Activated naive CD8-positive, alpha-beta T cell (primary cell): ENCODE data around the gene TPM2.
A peak's percentile ranks its signal among the peaks of the same experiment; 100 is the strongest.

Experiments used
- H3K27ac Mint-ChIP-seq: one replicate; pipeline ENCODE4 v1.8.0; 2021; ENCODE audit warnings: mixed read lengths
- H3K27me3 Mint-ChIP-seq: one replicate; pipeline ENCODE4 v1.8.0; 2021; ENCODE audit warnings: mixed read lengths
- H3K36me3 Mint-ChIP-seq: one replicate; pipeline ENCODE4 v1.8.0; 2021; ENCODE audit warnings: mixed read lengths
- H3K4me1 Mint-ChIP-seq: one replicate; pipeline ENCODE4 v1.8.0; 2021; ENCODE audit warnings: low read depth, mixed read lengths
- H3K4me3 Mint-ChIP-seq: one replicate; pipeline ENCODE4 v1.8.0; 2021; ENCODE audit warnings: mild to moderate bottlenecking, mixed read lengths
- H3K9me3 Mint-ChIP-seq: one replicate; pipeline ENCODE4 v1.8.0; 2021; ENCODE audit warnings: low read depth, mixed read lengths

TPM2 gene

DNA sequence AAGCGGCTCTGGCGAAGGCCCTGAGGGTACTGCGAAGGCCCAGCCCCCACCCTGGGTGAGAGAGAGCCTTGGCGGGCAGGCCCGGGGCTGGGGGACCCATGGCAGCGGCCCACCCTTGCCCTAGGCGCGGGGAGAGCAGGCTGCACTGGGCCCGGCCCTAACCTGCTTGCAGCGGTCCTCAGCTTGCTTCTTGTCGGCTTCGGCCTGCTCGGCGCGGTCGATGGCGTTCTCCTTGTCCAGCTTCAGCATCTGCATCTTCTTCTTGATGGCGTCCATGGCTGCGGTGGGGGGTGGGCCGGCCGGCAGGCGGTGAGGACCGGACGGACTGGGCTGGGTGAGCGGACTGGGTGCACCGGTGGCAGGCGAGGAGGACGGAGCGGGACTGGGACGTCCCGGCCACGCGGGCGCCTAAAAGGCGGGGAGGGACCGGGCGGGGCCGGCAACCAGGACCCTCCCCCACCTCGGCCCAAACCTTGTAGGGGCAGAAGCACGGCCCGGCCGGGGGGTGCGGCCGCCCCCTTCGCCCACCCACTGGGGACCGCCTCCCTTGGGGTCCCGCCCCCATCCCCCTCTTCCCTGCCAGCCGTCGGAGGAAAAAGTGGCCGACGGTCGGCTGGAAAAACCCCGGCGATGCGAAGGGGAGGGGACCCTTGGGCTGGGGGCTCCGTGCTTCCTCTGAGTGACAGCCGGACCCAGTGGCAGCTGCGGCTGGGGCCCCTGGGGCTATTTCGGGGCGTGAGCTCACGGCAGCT lies at the start of gene TPM2:
TSS of gene TPM2 (minus strand) at position 384 of the 752 bp plus-strand sequence. CDS start at position 276, 108 bp downstream.
- H3K4me3 Mint-ChIP-seq = peak within 1 kb of the TSS; percentile 86
- peak within 1 kb of the TSS; percentile 46 for H3K27ac Mint-ChIP-seq
- H3K9me3 Mint-ChIP-seq = no peaks in the 10 kb centered on the region
- H3K36me3 Mint-ChIP-seq = no peaks in the 10 kb centered on the region
- H3K4me1 Mint-ChIP-seq = peaks cover 24% of the 10 kb centered on the region
- no peaks in the 10 kb centered on the region for H3K27me3 Mint-ChIP-seq

DNA sequence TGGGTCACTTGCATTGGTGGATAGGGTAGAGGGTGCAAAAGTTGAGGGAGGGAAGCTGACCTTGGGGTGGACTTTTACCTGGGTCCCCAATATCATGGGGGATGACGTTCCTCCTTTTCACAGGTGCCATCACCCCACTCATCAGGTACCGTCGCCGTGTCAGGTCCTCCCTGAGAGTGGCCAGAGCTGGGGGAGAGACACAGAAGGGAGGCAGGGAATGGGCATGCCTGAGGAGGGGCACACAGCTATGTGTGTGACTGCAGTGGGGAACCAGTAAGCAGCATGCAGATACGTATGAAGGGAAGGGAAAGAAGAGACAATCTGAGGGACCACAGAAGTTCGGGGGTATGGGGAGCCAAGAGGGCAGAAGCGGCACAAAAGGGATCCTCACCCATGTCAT lies 49.2 kb upstream of the TPM2 start:
- H3K27ac Mint-ChIP-seq = no peak overlapping the region
- peaks cover 27% of the 10 kb centered on the region for H3K4me1 Mint-ChIP-seq
- H3K27me3 Mint-ChIP-seq = no peaks in the 10 kb centered on the region
- peaks cover 2% of the 10 kb centered on the region for H3K36me3 Mint-ChIP-seq
- H3K9me3 Mint-ChIP-seq = no peaks in the 10 kb centered on the region
- H3K4me3 Mint-ChIP-seq = no peak overlapping the region

DNA sequence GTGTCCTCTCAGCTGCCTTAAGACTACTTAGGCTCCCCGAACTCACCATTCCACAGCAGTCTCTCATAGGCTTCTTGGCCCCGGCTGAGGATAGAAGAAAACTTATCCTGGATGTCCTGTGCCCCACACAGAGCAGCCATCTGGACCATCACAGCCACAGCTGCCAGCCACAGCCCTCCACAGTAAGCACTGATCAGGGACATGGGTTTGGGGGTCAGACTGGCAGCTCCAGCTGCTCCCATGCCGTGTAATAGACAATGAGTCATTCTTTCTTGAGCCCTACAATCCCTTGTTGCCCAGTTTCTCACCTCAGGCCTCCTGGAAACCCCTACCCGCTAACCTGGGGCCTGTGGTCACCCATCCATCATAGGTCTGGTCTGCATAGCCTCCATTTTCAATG lies 48.5 kb upstream of the TPM2 start:
- Mint-ChIP-seq H3K9me3 (no peaks in the 10 kb centered on the region), H3K4me1 (peaks cover 34% of the 10 kb centered on the region), H3K27me3 (no peaks in the 10 kb centered on the region), H3K27ac (no peak overlapping the region), H3K4me3 (no peak overlapping the region), H3K36me3 (peaks cover 2% of the 10 kb centered on the region)

DNA sequence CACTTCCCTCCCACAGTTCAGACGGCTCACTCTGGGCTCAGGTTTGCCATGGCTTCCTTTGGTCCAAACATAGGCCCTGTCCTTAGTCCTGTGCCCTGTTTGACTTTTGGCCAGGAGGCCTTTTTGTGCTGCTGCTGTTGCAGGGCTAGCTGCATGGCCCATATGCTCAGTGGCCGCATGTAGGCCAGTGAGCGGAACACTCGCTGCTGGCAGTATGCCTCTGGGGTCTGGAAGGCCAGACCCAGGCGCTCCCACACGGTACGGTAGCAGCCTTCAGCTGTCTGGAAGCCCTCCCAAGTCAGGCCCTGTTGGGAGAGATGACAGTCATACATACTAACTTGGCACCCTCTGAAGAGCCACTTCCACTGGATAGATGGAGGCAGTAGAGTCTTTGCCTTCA lies 47.4 kb upstream of the TPM2 start:
- Mint-ChIP-seq H3K27me3 (no peaks in the 10 kb centered on the region), H3K36me3 (peaks cover 2% of the 10 kb centered on the region), H3K4me1 (peaks cover 33% of the 10 kb centered on the region), H3K9me3 (no peaks in the 10 kb centered on the region), H3K27ac (peak overlapping the region; percentile 2), H3K4me3 (no peak overlapping the region)

DNA sequence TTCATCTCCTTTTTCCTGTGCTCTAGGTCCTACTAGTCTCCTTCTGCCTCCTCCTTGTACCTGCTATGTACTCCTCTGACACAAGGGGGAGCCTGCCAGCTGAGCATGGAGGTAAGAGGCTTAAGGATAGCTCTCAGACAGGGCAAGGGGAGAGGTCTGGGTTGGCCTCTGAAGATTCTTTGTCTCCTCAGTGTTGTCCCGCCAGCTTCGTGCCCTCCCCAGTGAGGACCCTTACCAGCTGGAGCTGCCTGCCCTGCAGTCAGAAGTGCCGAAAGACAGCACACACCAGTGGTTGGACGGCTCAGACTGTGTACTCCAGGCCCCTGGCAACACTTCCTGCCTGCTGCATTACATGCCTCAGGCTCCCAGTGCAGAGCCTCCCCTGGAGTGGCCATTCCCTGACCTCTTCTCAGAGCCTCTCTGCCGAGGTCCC lies 46.5 kb upstream of the TPM2 start:
- no peak overlapping the region for H3K27ac Mint-ChIP-seq
- H3K36me3 Mint-ChIP-seq = peaks cover 2% of the 10 kb centered on the region
- no peak overlapping the region for H3K4me3 Mint-ChIP-seq
- H3K4me1 Mint-ChIP-seq = peaks cover 25% of the 10 kb centered on the region
- H3K27me3 Mint-ChIP-seq = no peaks in the 10 kb centered on the region
- no peaks in the 10 kb centered on the region for H3K9me3 Mint-ChIP-seq

DNA sequence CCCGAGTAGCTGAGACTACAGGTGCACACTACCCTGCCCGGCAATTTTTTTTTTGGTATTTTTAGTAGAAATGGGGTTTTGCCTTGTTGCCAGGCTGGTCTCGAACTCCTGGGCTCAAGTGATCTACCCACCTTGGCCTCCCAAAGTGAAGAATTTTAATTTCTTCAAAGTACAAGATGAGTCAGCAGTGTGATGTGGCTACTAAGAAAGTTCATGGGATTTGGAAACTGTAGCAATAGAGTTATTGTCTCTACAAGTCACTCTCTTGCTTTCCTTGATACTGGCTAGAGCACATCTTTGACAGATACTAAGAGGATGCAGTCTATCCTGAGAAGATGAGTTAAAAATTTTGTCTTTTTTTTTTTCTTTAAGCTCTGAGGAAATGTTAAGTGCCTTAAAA lies 44.4 kb upstream of the TPM2 start:
- peak overlapping the region; percentile 12 for H3K27ac Mint-ChIP-seq

DNA sequence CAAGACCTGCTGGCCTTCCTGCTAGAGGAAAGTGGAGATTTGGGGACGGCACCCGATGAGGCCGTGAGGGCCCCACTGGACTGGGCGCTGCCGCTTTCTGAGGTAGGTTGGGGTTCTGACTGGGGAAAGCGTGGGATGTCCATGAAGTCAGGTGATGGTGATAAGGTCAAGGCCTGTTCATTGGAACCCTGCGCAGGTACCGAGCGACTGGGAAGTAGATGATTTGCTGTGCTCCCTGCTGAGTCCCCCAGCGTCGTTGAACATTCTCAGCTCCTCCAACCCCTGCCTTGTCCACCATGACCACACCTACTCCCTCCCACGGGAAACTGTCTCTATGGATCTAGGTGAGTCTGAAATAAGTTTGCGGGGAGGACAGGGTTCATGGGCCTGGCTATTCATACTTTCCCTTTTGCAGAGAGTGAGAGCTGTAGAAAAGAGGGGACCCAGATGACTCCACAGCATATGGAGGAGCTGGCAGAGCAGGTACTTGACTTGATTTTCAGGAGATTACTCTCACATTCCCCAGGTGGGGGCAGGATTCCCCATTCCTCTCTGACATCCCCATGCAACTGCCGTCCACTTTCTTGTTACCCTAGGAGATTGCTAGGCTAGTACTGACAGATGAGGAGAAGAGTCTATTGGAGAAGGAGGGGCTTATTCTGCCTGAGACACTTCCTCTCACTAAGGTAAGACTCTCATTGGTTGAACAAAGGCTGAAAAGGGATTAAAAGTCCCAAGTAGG lies 43.2 kb upstream of the TPM2 start:
- Mint-ChIP-seq H3K27ac (peak overlapping the region; percentile 91), H3K4me3 (no peak overlapping the region), H3K9me3 (no peaks in the 10 kb centered on the region), H3K4me1 (peaks cover 25% of the 10 kb centered on the region), H3K27me3 (no peaks in the 10 kb centered on the region), H3K36me3 (peaks cover 2% of the 10 kb centered on the region)

More for the DNA sequence above, 44.4 kb upstream of the TPM2 start:
- Mint-ChIP-seq H3K27me3 (no peaks in the 10 kb centered on the region), H3K4me3 (peak overlapping the region; percentile 61), H3K36me3 (peaks cover 2% of the 10 kb centered on the region), H3K4me1 (peaks cover 25% of the 10 kb centered on the region), H3K9me3 (no peaks in the 10 kb centered on the region)

DNA sequence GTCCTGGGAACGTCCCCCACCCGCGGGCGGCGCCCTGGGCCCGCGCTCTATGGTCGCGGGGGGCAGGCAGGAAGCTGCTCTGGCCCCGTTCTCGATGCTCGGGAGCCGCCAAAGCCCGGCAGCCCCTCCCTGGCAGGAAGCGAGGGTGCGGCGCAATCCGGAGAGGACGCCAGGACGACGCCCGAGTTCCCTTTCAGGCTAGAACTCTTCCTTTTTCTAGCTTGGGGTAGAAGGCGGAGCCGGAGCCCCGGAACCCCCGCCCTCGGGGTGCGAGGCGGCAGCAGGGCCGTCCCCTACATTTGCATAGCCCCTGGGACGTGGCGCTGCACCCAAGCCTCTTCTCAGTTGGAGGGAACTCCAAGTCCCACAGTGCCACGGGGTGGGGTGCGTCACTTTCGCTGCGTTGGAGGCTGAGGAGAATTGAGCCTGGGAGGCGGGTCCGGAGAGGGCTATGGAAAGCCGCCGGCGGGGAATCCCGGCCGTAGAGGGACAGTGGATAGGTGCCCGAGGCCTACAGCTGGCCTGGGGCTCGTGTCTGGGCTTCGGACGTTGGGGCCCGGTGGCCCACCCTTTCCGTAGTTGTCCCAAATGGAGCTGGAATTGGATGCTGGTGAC lies 42.6 kb upstream of the TPM2 start, which contains the start of the genes CREB3 and TLN1:
TSS of gene CREB3 (plus strand) at position 482 of the 615 bp plus-strand sequence. CDS start at position 589, 107 bp downstream.
TSS of gene TLN1 (minus strand) at position 11 of the 615 bp plus-strand sequence. CDS start 6,501 bp downstream, outside the sequence.
- no peak within 1 kb of the TSS for H3K4me3 Mint-ChIP-seq
- peaks cover 2% of the 10 kb centered on the region for H3K36me3 Mint-ChIP-seq
- no peaks in the 10 kb centered on the region for H3K9me3 Mint-ChIP-seq
- H3K27me3 Mint-ChIP-seq = no peaks in the 10 kb centered on the region
- H3K27ac Mint-ChIP-seq = peak within 1 kb of the TSS; percentile 91
- H3K4me1 Mint-ChIP-seq = peaks cover 25% of the 10 kb centered on the region

DNA sequence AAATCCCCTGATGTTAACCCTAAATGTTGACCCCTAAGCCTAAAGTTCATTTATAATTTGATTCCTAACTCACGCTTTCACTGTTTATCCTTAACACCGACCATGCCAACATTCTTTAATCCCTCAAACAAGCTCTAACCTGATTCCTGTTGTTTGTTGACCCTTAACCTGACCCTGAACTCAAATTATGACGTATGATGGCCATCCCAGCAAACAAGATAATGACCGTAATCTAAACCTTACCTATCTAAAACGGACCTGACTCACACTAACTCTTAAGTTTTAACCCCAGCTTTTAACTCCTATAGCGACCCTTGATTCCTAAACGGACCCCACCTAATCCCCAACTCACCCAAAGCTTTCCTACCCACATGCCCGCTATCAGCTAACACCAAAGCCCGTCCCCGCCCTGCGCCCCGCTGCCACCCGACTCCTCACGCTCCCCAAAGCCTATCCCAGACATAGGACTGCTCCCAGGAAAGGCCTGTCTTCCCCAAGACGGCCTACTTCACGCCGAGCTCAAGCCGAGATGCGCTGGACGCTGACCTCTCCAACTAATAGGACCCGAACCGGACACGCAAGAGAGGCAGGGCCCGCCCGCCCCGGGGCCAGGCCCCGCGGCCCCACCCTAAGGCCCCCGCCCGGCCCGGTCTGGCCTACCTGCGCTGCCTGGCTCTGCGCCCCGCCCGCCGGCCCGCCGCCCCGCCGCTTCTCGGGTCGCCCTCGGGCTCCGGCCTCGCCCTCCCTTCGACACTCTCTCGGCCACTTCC lies 41.9 kb upstream of the TPM2 start:
- no peak overlapping the region for H3K4me3 Mint-ChIP-seq
- H3K36me3 Mint-ChIP-seq = peaks cover 6% of the 10 kb centered on the region
- H3K27me3 Mint-ChIP-seq = no peaks in the 10 kb centered on the region
- no peaks in the 10 kb centered on the region for H3K9me3 Mint-ChIP-seq
- H3K27ac Mint-ChIP-seq = peak overlapping the region; percentile 91
- peaks cover 25% of the 10 kb centered on the region for H3K4me1 Mint-ChIP-seq

DNA sequence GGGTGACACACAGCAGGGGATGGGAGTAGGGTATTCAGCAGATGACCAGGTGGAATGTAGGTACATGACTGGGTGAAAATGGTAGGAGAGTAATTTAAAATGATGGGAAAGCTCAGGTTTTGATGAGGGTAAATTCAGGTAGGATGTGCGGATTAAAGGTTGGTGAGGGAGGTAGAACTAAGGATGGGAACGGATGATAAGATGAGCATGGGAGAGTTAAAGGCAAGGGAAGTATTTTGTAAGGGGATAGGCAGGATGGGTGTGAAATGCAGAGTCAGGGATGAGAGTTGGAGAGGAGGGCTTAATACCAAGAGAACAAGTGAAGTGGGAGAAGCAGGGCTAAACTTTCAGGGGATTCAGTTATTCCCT lies 40.7 kb upstream of the TPM2 start:
- H3K4me1 Mint-ChIP-seq = peaks cover 18% of the 10 kb centered on the region
- no peak overlapping the region for H3K4me3 Mint-ChIP-seq
- H3K36me3 Mint-ChIP-seq = peaks cover 3% of the 10 kb centered on the region
- peak overlapping the region; percentile 72 for H3K27ac Mint-ChIP-seq
- no peaks in the 10 kb centered on the region for H3K9me3 Mint-ChIP-seq
- no peaks in the 10 kb centered on the region for H3K27me3 Mint-ChIP-seq

DNA sequence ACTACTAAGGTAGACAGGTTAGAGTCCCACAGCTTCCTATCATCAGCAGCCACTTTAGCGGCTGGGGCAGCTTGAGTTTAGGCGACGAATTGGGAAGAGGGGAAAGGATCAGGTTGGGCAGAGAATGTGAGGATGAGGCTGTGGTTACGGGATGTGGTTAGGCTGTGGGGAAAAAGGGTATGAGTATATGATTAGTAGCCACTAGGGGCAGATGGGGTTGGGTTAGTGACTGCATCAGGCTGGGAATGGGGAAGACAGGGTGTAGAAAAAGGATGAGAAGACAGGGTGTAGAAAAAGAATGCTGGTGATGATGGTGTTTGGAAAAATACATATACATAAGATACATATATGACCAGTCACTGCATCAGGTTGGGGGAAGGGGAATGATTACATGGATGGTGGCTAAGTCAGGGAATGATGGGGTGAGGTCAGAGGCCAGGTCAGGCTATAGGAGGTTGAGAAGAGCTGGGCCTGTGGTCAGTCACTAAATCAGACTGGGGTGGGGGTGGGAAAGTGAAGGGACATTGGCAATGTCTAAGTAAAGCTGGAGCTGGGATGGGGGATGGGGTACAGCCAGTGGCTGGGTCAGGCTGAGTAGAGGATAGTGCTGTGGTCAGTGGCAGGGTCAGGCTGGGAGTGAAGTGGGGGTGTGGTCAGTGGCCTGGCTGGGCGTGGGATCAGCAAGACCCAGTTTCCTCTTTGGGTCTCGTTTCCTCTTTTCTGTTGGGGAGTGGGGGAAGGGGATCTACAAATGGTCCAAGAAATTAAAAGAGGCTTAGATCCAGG lies 40.2 kb upstream of the TPM2 start:
- H3K36me3 Mint-ChIP-seq = peaks cover 4% of the 10 kb centered on the region
- no peaks in the 10 kb centered on the region for H3K9me3 Mint-ChIP-seq
- peaks cover 17% of the 10 kb centered on the region for H3K4me1 Mint-ChIP-seq
- no peak overlapping the region for H3K4me3 Mint-ChIP-seq
- H3K27ac Mint-ChIP-seq = peak overlapping the region; percentile 72
- H3K27me3 Mint-ChIP-seq = no peaks in the 10 kb centered on the region

DNA sequence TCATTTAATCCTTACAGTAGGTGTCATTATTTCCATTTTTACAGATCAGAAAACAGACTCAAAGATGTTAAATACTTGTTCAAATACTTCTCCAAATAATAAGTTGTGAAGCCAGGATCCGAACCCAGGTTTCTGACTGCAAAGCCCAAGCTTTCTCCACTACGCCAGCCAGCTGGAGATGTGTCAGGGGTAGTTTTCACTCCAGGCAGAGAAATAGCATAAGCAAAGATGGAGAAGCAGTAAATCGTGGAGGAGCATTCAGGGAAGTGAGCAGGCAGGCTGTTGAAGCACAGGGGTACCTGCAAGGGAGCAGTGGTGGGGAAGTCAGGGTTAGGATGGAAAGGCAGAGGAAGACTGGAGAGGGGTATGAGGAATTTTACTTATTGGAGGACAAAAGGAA lies 39.4 kb upstream of the TPM2 start:
- H3K36me3 Mint-ChIP-seq = peaks cover 9% of the 10 kb centered on the region

DNA sequence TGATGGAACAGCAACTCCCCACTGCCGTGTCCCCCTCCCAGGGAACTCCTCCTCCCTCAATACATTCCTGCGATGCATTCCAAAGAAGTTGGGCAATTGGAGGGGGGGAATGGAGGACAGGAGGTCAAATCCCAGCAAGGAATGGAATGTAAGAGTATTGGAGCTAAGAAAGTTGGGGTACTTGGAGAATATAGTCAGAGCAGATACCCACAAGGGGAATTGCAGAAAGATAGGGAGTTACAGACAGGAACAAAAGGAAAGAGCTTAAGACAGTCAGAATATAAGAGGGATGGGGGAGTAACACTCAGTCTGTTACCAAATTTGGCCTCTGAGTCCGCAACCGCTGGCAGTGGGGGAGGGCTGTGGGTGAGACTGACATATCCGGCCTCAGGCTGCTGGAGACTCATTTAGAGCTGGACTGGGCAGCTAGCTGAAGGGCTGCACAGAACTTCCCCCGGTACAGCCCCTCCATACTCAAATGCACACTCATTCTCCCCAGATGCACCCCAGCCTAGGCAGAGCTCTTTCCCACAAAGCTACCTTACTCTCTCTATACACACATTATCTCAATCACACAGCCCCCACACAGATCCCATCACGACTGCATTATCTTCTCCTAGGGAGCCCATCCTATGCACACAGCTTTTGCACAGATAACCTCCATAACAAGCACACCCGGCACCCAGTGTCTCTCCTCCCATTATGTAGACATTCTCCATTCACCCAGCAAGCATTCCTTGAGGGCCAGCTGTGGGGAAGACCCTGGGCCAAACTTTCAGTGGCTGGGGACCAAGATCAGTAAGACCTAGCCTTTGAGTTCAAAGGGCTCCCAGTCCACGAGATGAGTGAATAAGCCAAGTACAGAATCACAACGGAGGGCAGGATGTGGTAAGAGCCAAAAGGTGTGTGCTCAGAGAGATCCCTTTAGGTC lies 38.6 kb upstream of the TPM2 start:
- H3K27ac Mint-ChIP-seq = no peak overlapping the region
- peaks cover 9% of the 10 kb centered on the region for H3K36me3 Mint-ChIP-seq
- no peak overlapping the region for H3K4me3 Mint-ChIP-seq
- no peaks in the 10 kb centered on the region for H3K9me3 Mint-ChIP-seq
- H3K27me3 Mint-ChIP-seq = no peaks in the 10 kb centered on the region
- peaks cover 7% of the 10 kb centered on the region for H3K4me1 Mint-ChIP-seq

More for the DNA sequence above, 39.4 kb upstream of the TPM2 start:
- H3K4me1 Mint-ChIP-seq = peaks cover 14% of the 10 kb centered on the region
- no peaks in the 10 kb centered on the region for H3K27me3 Mint-ChIP-seq
- no peak overlapping the region for H3K4me3 Mint-ChIP-seq
- H3K9me3 Mint-ChIP-seq = no peaks in the 10 kb centered on the region
- no peak overlapping the region for H3K27ac Mint-ChIP-seq
